Neural progenitor cell (in vitro differentiated cells): ENCODE data around the gene KLHL30. TPM values are rescaled to one million over a fixed set of nuclear protein-coding genes. Genes with fewer than 3 reads are reported as not detected.

Source experiments
- DNase-seq: peaks from one replicate; pipeline ENCODE4 v3.0.0-alpha.2; 2016; ENCODE audit warnings: low spot score
- H2AFZ ChIP-seq: fragments of 200-600 bp; sonication (generic); replicated peaks from 2 replicates; pipeline ENCODE4 v1.6.1; 2016; ENCODE audit warnings: antibody characterized with exemption
- H3F3A ChIP-seq: fragments of 200-600 bp; sonication (generic); 2 replicates; pipeline ENCODE4 v1.6.1; 2016; ENCODE audit warnings: antibody characterized with exemption, low read depth
- H3K27ac ChIP-seq: fragments of 200-600 bp; sonication (generic); 2 replicates; pipeline ENCODE4 v1.5.1; 2016; ENCODE audit warnings: mild to moderate bottlenecking
- H3K27me3 ChIP-seq: fragments of 200-600 bp; sonication (generic); 2 replicates; pipeline ENCODE4 v1.6.1; 2016; ENCODE audit warnings: mild to moderate bottlenecking, moderate library complexity
- H3K36me3 ChIP-seq: fragments of 200-600 bp; sonication (generic); 2 replicates; pipeline ENCODE4 v1.5.1; 2016
- H3K4me1 ChIP-seq: fragments of 200-600 bp; sonication (generic); 2 replicates; pipeline ENCODE4 v1.6.1; 2016; ENCODE audit warnings: mixed run types
- H3K4me2 ChIP-seq: fragments of 200-600 bp; sonication (generic); 2 replicates; pipeline ENCODE4 v1.6.1; 2016
- H3K4me3 ChIP-seq: fragments of 200-600 bp; sonication (generic); 2 replicates; pipeline ENCODE4 v1.5.1; 2016
- H3K79me2 ChIP-seq: fragments of 200-600 bp; sonication (generic); 2 replicates; pipeline ENCODE4 v1.6.1; 2016; ENCODE audit warnings: low read depth
- H3K9ac ChIP-seq: fragments of 200-600 bp; sonication (generic); 2 replicates; pipeline ENCODE4 v1.6.1; 2016
- H3K9me3 ChIP-seq: fragments of 200-600 bp; sonication (generic); 2 replicates; pipeline ENCODE4 v1.5.1; 2016; ENCODE audit warnings: low read depth
- H4K20me1 ChIP-seq: fragments of 200-600 bp; sonication (generic); 2 replicates; pipeline ENCODE4 v1.6.1; 2016; ENCODE audit warnings: low read depth
- H3K27ac Mint-ChIP-seq: 3 replicates; pipeline ENCODE4 v1.8.0; 2021; ENCODE audit warnings: mixed read lengths
- H3K27me3 Mint-ChIP-seq: 2 replicates; pipeline ENCODE4 v1.8.0; 2022; ENCODE audit warnings: low read depth, mild to moderate bottlenecking, inconsistent platforms, moderate library complexity, mixed read lengths; ENCODE audit not compliant: insufficient read depth
- H3K36me3 Mint-ChIP-seq: 3 replicates; pipeline ENCODE4 v1.8.0; 2021; ENCODE audit warnings: mixed read lengths
- H3K4me1 Mint-ChIP-seq: 3 replicates; pipeline ENCODE4 v1.8.0; 2021; ENCODE audit warnings: mixed read lengths
- H3K4me3 Mint-ChIP-seq: 3 replicates; pipeline ENCODE4 v1.8.0; 2021; ENCODE audit warnings: mild to moderate bottlenecking, moderate library complexity, mixed read lengths
- H3K9me3 Mint-ChIP-seq: 3 replicates; pipeline ENCODE4 v1.8.0; 2020; ENCODE audit warnings: mixed read lengths
- EZH2 ChIP-seq: fragments of 200-600 bp; sonication (generic); IDR thresholded peaks from 2 replicates; pipeline ENCODE4 v1.6.1; 2017; ENCODE audit warnings: antibody characterized with exemption, mild to moderate bottlenecking, moderate library complexity
- EZH2phosphoT487 ChIP-seq: fragments of 200-600 bp; sonication (generic); IDR thresholded peaks from 2 replicates; pipeline ENCODE4 v1.6.1; 2017; ENCODE audit warnings: antibody characterized with exemption
- total RNA-seq: library from RNA; depleted of rRNA; stranded (reverse); fragments of >200 nt; gene quantifications from 2 replicates; pipeline ENCODE4 v1.2.3, GENCODE V29; 2015; ENCODE audit warnings: low replicate concordance
- TF ChIP-seq, protein P1 (sequence below): fragments of 200-600 bp; sonication (generic); IDR thresholded peaks from 2 replicates; pipeline ENCODE4 v1.5.1; 2017; ENCODE audit warnings: antibody characterized with exemption, mild to moderate bottlenecking

The KLHL30 gene
- total RNA-seq, 1 donor from 2014 or later: not detected

DNA sequence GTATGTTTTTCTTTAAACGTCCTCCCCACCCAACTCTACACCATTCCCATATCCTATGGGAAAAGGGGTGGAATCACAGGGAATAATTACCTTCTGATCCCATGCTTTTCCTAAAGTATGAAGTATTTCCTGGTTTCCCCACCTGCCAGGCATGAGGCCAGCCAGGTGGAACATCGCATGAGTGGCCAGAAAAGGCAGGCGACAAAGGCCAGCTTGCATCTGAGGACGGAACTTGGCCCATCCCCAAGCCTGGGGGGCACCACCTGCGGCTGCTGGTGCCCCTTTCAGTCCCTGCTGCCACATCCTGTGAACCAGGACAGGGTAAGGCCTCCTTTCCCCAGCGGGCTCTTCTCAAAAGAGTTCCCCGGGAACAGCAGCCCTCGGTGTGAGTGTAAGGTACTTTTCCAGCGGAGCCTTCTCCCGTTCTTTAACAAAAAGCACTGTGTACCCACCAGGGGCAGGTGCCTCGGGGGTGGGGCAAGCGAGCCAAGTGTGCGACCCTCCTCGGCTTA is 19.1 kb downstream of the KLHL30 start:
- H3K9me3 Mint-ChIP-seq: peaks cover 3% of the 10 kb centered on the region
- peaks cover 21% of the 10 kb centered on the region for H3K4me1 Mint-ChIP-seq
- DNase-seq: no peak
- Histone ChIP-seq H3K4me3 (no peak overlapping the region), H3K9ac (no peak overlapping the region), H3K9me3 (no peaks in the 10 kb centered on the region), H3K36me3 (no peaks in the 10 kb centered on the region), H3K27ac (no peak overlapping the region), H3F3A (peaks cover 12% of the 10 kb centered on the region), H3K4me1 (peaks cover 11% of the 10 kb centered on the region), H2AFZ (no peak overlapping the region), H3K79me2 (no peaks in the 10 kb centered on the region), H4K20me1 (peaks cover 22% of the 10 kb centered on the region), H3K4me2 (no peak overlapping the region), H3K27me3 (peaks cover 60% of the 10 kb centered on the region)
- H3K36me3 Mint-ChIP-seq: no peaks in the 10 kb centered on the region
- H3K27me3 Mint-ChIP-seq: peaks cover 27% of the 10 kb centered on the region
- no peak overlapping the region for H3K4me3 Mint-ChIP-seq
- H3K27ac Mint-ChIP-seq: no peak overlapping the region
- TF ChIP-seq, protein P1, sequence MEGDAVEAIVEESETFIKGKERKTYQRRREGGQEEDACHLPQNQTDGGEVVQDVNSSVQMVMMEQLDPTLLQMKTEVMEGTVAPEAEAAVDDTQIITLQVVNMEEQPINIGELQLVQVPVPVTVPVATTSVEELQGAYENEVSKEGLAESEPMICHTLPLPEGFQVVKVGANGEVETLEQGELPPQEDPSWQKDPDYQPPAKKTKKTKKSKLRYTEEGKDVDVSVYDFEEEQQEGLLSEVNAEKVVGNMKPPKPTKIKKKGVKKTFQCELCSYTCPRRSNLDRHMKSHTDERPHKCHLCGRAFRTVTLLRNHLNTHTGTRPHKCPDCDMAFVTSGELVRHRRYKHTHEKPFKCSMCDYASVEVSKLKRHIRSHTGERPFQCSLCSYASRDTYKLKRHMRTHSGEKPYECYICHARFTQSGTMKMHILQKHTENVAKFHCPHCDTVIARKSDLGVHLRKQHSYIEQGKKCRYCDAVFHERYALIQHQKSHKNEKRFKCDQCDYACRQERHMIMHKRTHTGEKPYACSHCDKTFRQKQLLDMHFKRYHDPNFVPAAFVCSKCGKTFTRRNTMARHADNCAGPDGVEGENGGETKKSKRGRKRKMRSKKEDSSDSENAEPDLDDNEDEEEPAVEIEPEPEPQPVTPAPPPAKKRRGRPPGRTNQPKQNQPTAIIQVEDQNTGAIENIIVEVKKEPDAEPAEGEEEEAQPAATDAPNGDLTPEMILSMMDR: no peak
- TF ChIP-seq EZH2 (no peak), EZH2phosphoT487 (no peak)

DNA sequence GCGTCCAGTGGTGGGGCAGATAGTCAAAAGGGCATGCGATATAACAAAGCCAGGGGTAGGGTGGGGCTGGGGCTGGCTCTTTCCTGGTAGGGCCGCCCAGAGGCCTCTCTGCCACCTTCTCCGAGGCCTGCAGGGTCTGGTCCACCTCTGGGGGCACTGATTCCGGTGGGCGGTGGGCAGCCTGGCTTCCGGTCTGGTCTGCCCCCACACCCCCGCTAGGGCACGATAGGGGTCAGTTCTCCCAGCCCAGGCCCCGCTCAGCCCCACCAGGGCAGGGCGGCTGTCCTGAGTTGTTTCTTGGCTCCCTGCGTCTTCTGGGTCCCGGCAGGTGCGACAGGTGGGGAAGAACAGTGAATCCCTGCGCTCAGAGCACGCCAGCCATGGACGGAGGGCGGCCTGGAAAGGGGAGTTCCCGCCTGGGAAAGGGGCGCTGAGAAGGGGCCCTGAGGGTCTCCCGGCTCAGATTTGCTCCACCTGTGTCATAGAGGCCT is 19.6 kb downstream of the KLHL30 start:
- peaks cover 27% of the 10 kb centered on the region for H4K20me1 ChIP-seq
- H3K9me3 ChIP-seq: no peaks in the 10 kb centered on the region
- no peak for DNase-seq
- Mint-ChIP-seq H3K4me1 (peaks cover 21% of the 10 kb centered on the region), H3K36me3 (no peaks in the 10 kb centered on the region), H3K9me3 (peaks cover 3% of the 10 kb centered on the region), H3K4me3 (peak overlapping the region; percentile 30), H3K27ac (no peak overlapping the region), H3K27me3 (peaks cover 27% of the 10 kb centered on the region)
- H3K79me2 ChIP-seq: no peaks in the 10 kb centered on the region
- no peak for TF ChIP-seq EZH2phosphoT487
- TF ChIP-seq, protein P1: no peak
- TF ChIP-seq EZH2: no peak
- H3K4me3 ChIP-seq: peak overlapping the region; percentile 31
- H3F3A ChIP-seq: peaks cover 12% of the 10 kb centered on the region
- H3K9ac ChIP-seq: no peak overlapping the region
- no peak overlapping the region for H2AFZ ChIP-seq
- peak overlapping the region; percentile 70 for H3K4me2 ChIP-seq
- H3K27me3 ChIP-seq: peaks cover 65% of the 10 kb centered on the region
- no peak overlapping the region for H3K27ac ChIP-seq
- H3K36me3 ChIP-seq: no peaks in the 10 kb centered on the region
- peaks cover 11% of the 10 kb centered on the region for H3K4me1 ChIP-seq

DNA sequence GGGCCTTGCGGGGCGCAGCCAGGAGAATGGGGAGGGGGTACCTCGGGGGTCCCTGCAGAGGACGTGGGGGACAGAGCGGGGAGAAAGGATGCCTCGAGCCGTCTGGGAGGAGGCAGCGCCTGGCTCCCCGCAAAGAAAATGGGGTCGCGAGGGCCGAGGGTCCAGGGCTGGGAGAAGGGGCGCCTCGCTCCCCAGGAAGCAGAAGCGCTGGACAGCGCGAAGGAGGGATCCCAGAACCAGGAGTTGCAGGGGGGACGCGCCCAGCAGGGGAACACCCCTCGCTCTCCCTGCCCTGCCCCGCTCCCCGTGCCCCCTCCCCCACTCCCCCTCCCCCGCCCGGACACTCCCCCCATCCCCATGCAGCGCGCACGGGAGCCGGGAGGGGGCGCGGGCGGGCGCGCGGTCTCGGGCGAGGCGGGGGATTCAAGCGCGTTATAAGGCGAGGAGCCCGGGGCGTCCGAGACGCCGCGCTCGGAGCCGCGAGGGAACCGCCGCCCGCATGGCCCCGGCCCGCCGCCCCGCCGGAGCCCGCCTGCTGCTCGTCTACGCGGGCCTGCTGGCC is 20.1 kb downstream of the KLHL30 start, which contains the start of gene ERFE:
Gene ERFE, plus strand, starts transcription at position 462 of the 562 bp plus-strand sequence. Its CDS starts 38 bp downstream, at position 500.
- peak; percentile 88 for DNase-seq
- peaks cover 12% of the 10 kb centered on the region for H3F3A ChIP-seq
- peaks cover 30% of the 10 kb centered on the region for H4K20me1 ChIP-seq
- H3K4me3 ChIP-seq: peak within 1 kb of the TSS; percentile 44
- peaks cover 11% of the 10 kb centered on the region for H3K4me1 ChIP-seq
- H3K79me2 ChIP-seq: no peaks in the 10 kb centered on the region
- no peak within 1 kb of the TSS for H2AFZ ChIP-seq
- no peaks in the 10 kb centered on the region for H3K9me3 ChIP-seq
- peak within 1 kb of the TSS; percentile 81 for H3K4me2 ChIP-seq
- Mint-ChIP-seq H3K36me3 (no peaks in the 10 kb centered on the region), H3K27ac (no peak within 1 kb of the TSS), H3K27me3 (peaks cover 29% of the 10 kb centered on the region), H3K9me3 (peaks cover 3% of the 10 kb centered on the region), H3K4me1 (peaks cover 21% of the 10 kb centered on the region), H3K4me3 (peak within 1 kb of the TSS; percentile 83)
- H3K9ac ChIP-seq: no peak within 1 kb of the TSS
- H3K27ac ChIP-seq: no peak within 1 kb of the TSS
- H3K36me3 ChIP-seq: no peaks in the 10 kb centered on the region
- peaks cover 70% of the 10 kb centered on the region for H3K27me3 ChIP-seq
- TF ChIP-seq, protein P1: peak; percentile 59
- TF ChIP-seq EZH2phosphoT487: no peak
